Measurements from ENCODE around the gene TRIM31.
A peak's percentile ranks its signal among the peaks of the same experiment; 100 is the strongest.

Gene TRIM31

GRCh38 chr6:30135147-30135546, 22.3 kb upstream of the TRIM31 start:
- H4K8ac ChIP-seq (ENCODE audit: low read depth, low read length) = no peak overlapping the region
- H3K27me3 ChIP-seq (ENCODE audit: insufficient read depth, low read length, poor library complexity) = peaks cover 4% of the 10 kb centered on the region
- no peaks in the 10 kb centered on the region for H3K79me1 ChIP-seq (ENCODE audit: low read length)
- H3K79me2 ChIP-seq (ENCODE audit: control insufficient read depth, insufficient read depth, low read length) = no peaks in the 10 kb centered on the region
- no peak overlapping the region for H3K27ac ChIP-seq (ENCODE audit: low read depth, low read length)
- no peak overlapping the region for H2AK5ac ChIP-seq (ENCODE audit: low read length)
- WGBS (ENCODE audit: extremely low coverage, insufficient coverage, low lambda C conversion rate) = no CpG with 5 or more reads among the region's 2 CpGs
- H3K9ac ChIP-seq (ENCODE audit: low read length) = no peak overlapping the region
- no peak overlapping the region for H3K23ac ChIP-seq (ENCODE audit: low read length)
- H3K18ac ChIP-seq (ENCODE audit: low read length) = no peak overlapping the region
- no peak overlapping the region for H2BK120ac ChIP-seq (ENCODE audit: low read depth, low read length)
- no peaks in the 10 kb centered on the region for H3K36me3 ChIP-seq (ENCODE audit: control insufficient read depth, insufficient read depth, low read length)
- no peaks in the 10 kb centered on the region for H3K4me1 ChIP-seq (ENCODE audit: control insufficient read depth, low read depth, low read length)
- H4K5ac ChIP-seq (ENCODE audit: low read length) = no peak overlapping the region
- H3K4me3 ChIP-seq (ENCODE audit: low read length) = no peak overlapping the region
- H2BK15ac ChIP-seq (replicated peaks; ENCODE audit: low read depth) = no peak overlapping the region
- no peak for DNase-seq
- no peak overlapping the region for H3K56ac ChIP-seq (ENCODE audit: low read length)
- no peak overlapping the region for H3K4me2 ChIP-seq (ENCODE audit: low read length)
- no peak overlapping the region for H3K4ac ChIP-seq (ENCODE audit: low read depth, low read length)
- no peak overlapping the region for H2BK5ac ChIP-seq (ENCODE audit: low read length)

GRCh38 chr6:30131947-30132497, 19.1 kb upstream of the TRIM31 start:
- no peak overlapping the region for H3K27ac ChIP-seq (ENCODE audit: low read depth, low read length)
- H3K4ac ChIP-seq (ENCODE audit: low read depth, low read length) = no peak overlapping the region

GRCh38 chr6:30130887-30131862, 18.3 kb upstream of the TRIM31 start:
- Histone ChIP-seq H3K23ac (ENCODE audit: low read length) (no peak overlapping the region), H3K9ac (ENCODE audit: low read length) (no peak overlapping the region), H3K79me2 (ENCODE audit: control insufficient read depth, insufficient read depth, low read length) (no peaks in the 10 kb centered on the region), H3K4me2 (ENCODE audit: low read length) (no peak overlapping the region), H2AK5ac (ENCODE audit: low read length) (no peak overlapping the region), H2BK120ac (ENCODE audit: low read depth, low read length) (no peak overlapping the region), H2BK15ac (replicated peaks; ENCODE audit: low read depth) (no peak overlapping the region), H3K18ac (ENCODE audit: low read length) (no peak overlapping the region), H3K4ac (ENCODE audit: low read depth, low read length) (no peak overlapping the region), H4K5ac (ENCODE audit: low read length) (no peak overlapping the region), H3K4me3 (ENCODE audit: low read length) (no peak overlapping the region), H4K8ac (ENCODE audit: low read depth, low read length) (no peak overlapping the region), H3K56ac (ENCODE audit: low read length) (no peak overlapping the region), H3K36me3 (ENCODE audit: control insufficient read depth, insufficient read depth, low read length) (no peaks in the 10 kb centered on the region), H2BK5ac (ENCODE audit: low read length) (no peak overlapping the region), H3K4me1 (ENCODE audit: control insufficient read depth, low read depth, low read length) (no peaks in the 10 kb centered on the region), H3K27me3 (ENCODE audit: insufficient read depth, low read length, poor library complexity) (peaks cover 28% of the 10 kb centered on the region), H3K79me1 (ENCODE audit: low read length) (no peaks in the 10 kb centered on the region), H3K27ac (ENCODE audit: low read depth, low read length) (no peak overlapping the region)
- DNase-seq = peak; percentile 89
- no CpG with 5 or more reads among the region's 16 CpGs for WGBS (ENCODE audit: extremely low coverage, insufficient coverage, low lambda C conversion rate)

More at GRCh38 chr6:30131947-30132497, 19.1 kb upstream of the TRIM31 start:
- no peaks in the 10 kb centered on the region for H3K79me2 ChIP-seq (ENCODE audit: control insufficient read depth, insufficient read depth, low read length)
- H3K27me3 ChIP-seq (ENCODE audit: insufficient read depth, low read length, poor library complexity) = peaks cover 20% of the 10 kb centered on the region
- H2BK15ac ChIP-seq (replicated peaks; ENCODE audit: low read depth) = no peak overlapping the region
- H2BK5ac ChIP-seq (ENCODE audit: low read length) = no peak overlapping the region
- no peak overlapping the region for H3K9ac ChIP-seq (ENCODE audit: low read length)
- no peak overlapping the region for H3K4me3 ChIP-seq (ENCODE audit: low read length)
- no peak overlapping the region for H3K18ac ChIP-seq (ENCODE audit: low read length)
- no peak overlapping the region for H3K23ac ChIP-seq (ENCODE audit: low read length)
- no peak overlapping the region for H2BK120ac ChIP-seq (ENCODE audit: low read depth, low read length)
- no peaks in the 10 kb centered on the region for H3K36me3 ChIP-seq (ENCODE audit: control insufficient read depth, insufficient read depth, low read length)
- H3K4me1 ChIP-seq (ENCODE audit: control insufficient read depth, low read depth, low read length) = no peaks in the 10 kb centered on the region
- H2AK5ac ChIP-seq (ENCODE audit: low read length) = no peak overlapping the region
- no peak overlapping the region for H3K56ac ChIP-seq (ENCODE audit: low read length)
- no peak overlapping the region for H3K4me2 ChIP-seq (ENCODE audit: low read length)
- no peak for DNase-seq
- H4K8ac ChIP-seq (ENCODE audit: low read depth, low read length) = no peak overlapping the region
- H4K5ac ChIP-seq (ENCODE audit: low read length) = no peak overlapping the region
- WGBS (ENCODE audit: extremely low coverage, insufficient coverage, low lambda C conversion rate) = no CpG with 5 or more reads among the region's 2 CpGs
- no peaks in the 10 kb centered on the region for H3K79me1 ChIP-seq (ENCODE audit: low read length)

GRCh38 chr6:30130179-30130679, 17.3 kb upstream of the TRIM31 start:
- H3K23ac ChIP-seq (ENCODE audit: low read length) = no peak overlapping the region
- no peak overlapping the region for H2BK120ac ChIP-seq (ENCODE audit: low read depth, low read length)
- no peak overlapping the region for H3K4me3 ChIP-seq (ENCODE audit: low read length)
- H2BK5ac ChIP-seq (ENCODE audit: low read length) = no peak overlapping the region
- no peak overlapping the region for H3K56ac ChIP-seq (ENCODE audit: low read length)
- H3K9ac ChIP-seq (ENCODE audit: low read length) = no peak overlapping the region
- no peak overlapping the region for H4K5ac ChIP-seq (ENCODE audit: low read length)
- no peak overlapping the region for H2BK15ac ChIP-seq (replicated peaks; ENCODE audit: low read depth)
- no peak overlapping the region for H2AK5ac ChIP-seq (ENCODE audit: low read length)
- no peak overlapping the region for H3K18ac ChIP-seq (ENCODE audit: low read length)
- no peaks in the 10 kb centered on the region for H3K4me1 ChIP-seq (ENCODE audit: control insufficient read depth, low read depth, low read length)
- DNase-seq = no peak
- no peak overlapping the region for H3K4ac ChIP-seq (ENCODE audit: low read depth, low read length)
- H3K36me3 ChIP-seq (ENCODE audit: control insufficient read depth, insufficient read depth, low read length) = no peaks in the 10 kb centered on the region
- H3K79me1 ChIP-seq (ENCODE audit: low read length) = no peaks in the 10 kb centered on the region
- WGBS (ENCODE audit: extremely low coverage, insufficient coverage, low lambda C conversion rate) = no CpG with 5 or more reads among the region's 4 CpGs
- no peak overlapping the region for H3K27ac ChIP-seq (ENCODE audit: low read depth, low read length)
- no peak overlapping the region for H4K8ac ChIP-seq (ENCODE audit: low read depth, low read length)
- no peak overlapping the region for H3K4me2 ChIP-seq (ENCODE audit: low read length)
- peaks cover 28% of the 10 kb centered on the region for H3K27me3 ChIP-seq (ENCODE audit: insufficient read depth, low read length, poor library complexity)
- no peaks in the 10 kb centered on the region for H3K79me2 ChIP-seq (ENCODE audit: control insufficient read depth, insufficient read depth, low read length)

- Histone ChIP-seq H3K56ac (ENCODE audit: low read length) (no peak overlapping the region), H2BK120ac (ENCODE audit: low read depth, low read length) (no peak overlapping the region), H3K18ac (ENCODE audit: low read length) (no peak overlapping the region), H3K27me3 (ENCODE audit: insufficient read depth, low read length, poor library complexity) (peaks cover 28% of the 10 kb centered on the region), H3K27ac (ENCODE audit: low read depth, low read length) (no peak overlapping the region), H4K8ac (ENCODE audit: low read depth, low read length) (no peak overlapping the region), H2AK5ac (ENCODE audit: low read length) (no peak overlapping the region), H3K79me2 (ENCODE audit: control insufficient read depth, insufficient read depth, low read length) (no peaks in the 10 kb centered on the region), H4K5ac (ENCODE audit: low read length) (no peak overlapping the region), H3K9ac (ENCODE audit: low read length) (no peak overlapping the region), H3K36me3 (ENCODE audit: control insufficient read depth, insufficient read depth, low read length) (no peaks in the 10 kb centered on the region), H3K4me2 (ENCODE audit: low read length) (no peak overlapping the region), H3K23ac (ENCODE audit: low read length) (no peak overlapping the region), H3K4me3 (ENCODE audit: low read length) (no peak overlapping the region), H2BK5ac (ENCODE audit: low read length) (no peak overlapping the region), H2BK15ac (replicated peaks; ENCODE audit: low read depth) (no peak overlapping the region), H3K4me1 (ENCODE audit: control insufficient read depth, low read depth, low read length) (no peaks in the 10 kb centered on the region), H3K79me1 (ENCODE audit: low read length) (no peaks in the 10 kb centered on the region), H3K4ac (ENCODE audit: low read depth, low read length) (no peak overlapping the region)
- DNase-seq = no peak
- WGBS (ENCODE audit: extremely low coverage, insufficient coverage, low lambda C conversion rate) = no CpG with 5 or more reads among the region's 10 CpGs
These were observed 16.6 kb upstream of the TRIM31 start for GRCh38 chr6:30129265-30130178.

Measured in mesendoderm (in vitro differentiated cells).